CD8-positive, alpha-beta memory T cell (primary cell): ENCODE data around the gene DGKD. TPM values are rescaled to one million over a fixed set of nuclear protein-coding genes. Genes with fewer than 3 reads are reported as not detected.

Experiments used
- CTCF ChIA-PET: fragments of 350-600 bp; sonication (Branson Sonifier 250); formaldehyde crosslinking; loops from one replicate; lab custom pipeline; 2021; ENCODE audit warnings: antibody characterized with exemption; lab: Charles Lee
- POLR2A ChIA-PET: fragments of 350-600 bp; sonication (Branson Sonifier 250); formaldehyde crosslinking; loops from one replicate; lab custom pipeline; 2021; ENCODE audit warnings: antibody characterized with exemption; lab: Charles Lee
- DNase-seq, 5 donors: peaks; one replicate each; pipeline versions ENCODE4 v3.0.0 to v3.0.0-alpha.2; 2020 to 2022; ENCODE audit warnings: mixed read lengths in 1 of 5
- H3K27ac ChIP-seq: one replicate; pipeline ENCODE4 v1.7.0; 2013; ENCODE audit warnings: low read depth, mild to moderate bottlenecking, low read length, moderate library complexity
- H3K27me3 ChIP-seq: 2 replicates; pipeline ENCODE4 v1.7.0; 2013; ENCODE audit warnings: low read length, mild to moderate bottlenecking; ENCODE audit not compliant: insufficient read depth, poor library complexity, severe bottlenecking
- H3K36me3 ChIP-seq: 2 replicates; pipeline ENCODE4 v1.7.0; 2013; ENCODE audit warnings: mild to moderate bottlenecking, low read length, moderate library complexity; ENCODE audit not compliant: insufficient read depth
- H3K4me1 ChIP-seq: 2 replicates; pipeline ENCODE4 v1.7.0; 2013; ENCODE audit warnings: mild to moderate bottlenecking, low read length, moderate library complexity; ENCODE audit not compliant: insufficient read depth
- H3K4me3 ChIP-seq: 2 replicates; pipeline ENCODE4 v1.7.0; 2013; ENCODE audit warnings: mild to moderate bottlenecking, low read length
- H3K9me3 ChIP-seq: 2 replicates; pipeline ENCODE4 v1.7.0; 2013; ENCODE audit warnings: mild to moderate bottlenecking, low read length
- H3K27ac Mint-ChIP-seq, 8 donors: one replicate each; pipeline ENCODE4 v1.8.0; 2020 to 2021; ENCODE audit warnings: mixed read lengths in 8 of 8, mild to moderate bottlenecking in 6 of 8, inconsistent platforms in 3 of 8, moderate library complexity in 3 of 8
- H3K27me3 Mint-ChIP-seq, 2 donors: one replicate each; pipeline ENCODE4 v1.8.0; 2020 to 2021; ENCODE audit warnings: mixed read lengths in 2 of 2, mild to moderate bottlenecking in 1 of 2, moderate library complexity in 1 of 2
- H3K36me3 Mint-ChIP-seq, 3 donors: one replicate each; pipeline ENCODE4 v1.8.0; 2020 to 2021; ENCODE audit warnings: mixed read lengths in 3 of 3, inconsistent platforms in 1 of 3, mild to moderate bottlenecking in 1 of 3
- H3K4me1 Mint-ChIP-seq, 3 donors: one replicate each; pipeline ENCODE4 v1.8.0; 2020 to 2021; ENCODE audit warnings: mixed read lengths in 3 of 3, inconsistent platforms in 1 of 3, mild to moderate bottlenecking in 1 of 3
- H3K4me3 Mint-ChIP-seq, 7 donors: one replicate each; pipeline ENCODE4 v1.8.0; 2020 to 2021; ENCODE audit warnings: mixed read lengths in 7 of 7, mild to moderate bottlenecking in 6 of 7, moderate library complexity in 4 of 7, inconsistent platforms in 2 of 7
- H3K9me3 Mint-ChIP-seq, 5 donors: one replicate each; pipeline ENCODE4 v1.8.0; 2020 to 2022; ENCODE audit warnings: mixed read lengths in 5 of 5, mild to moderate bottlenecking in 3 of 5, moderate library complexity in 2 of 5, inconsistent platforms in 1 of 5
- polyA plus RNA-seq: library from polyadenylated mRNA; unstranded; fragments of 300-500 nt; fragmentation: Illumina TruSeq; gene quantifications from one replicate; pipeline ENCODE4 v1.2.3, GENCODE V29; 2021
- total RNA-seq, 2 experiments: library from RNA; stranded (reverse); gene quantifications; one replicate each; pipeline ENCODE4 v1.2.3, GENCODE V29; 2021

Gene DGKD
- total and polyA plus RNA-seq, 3 experiments from 2014 or later: 32.6 to 61.9 (median 54.2) TPM

DNA sequence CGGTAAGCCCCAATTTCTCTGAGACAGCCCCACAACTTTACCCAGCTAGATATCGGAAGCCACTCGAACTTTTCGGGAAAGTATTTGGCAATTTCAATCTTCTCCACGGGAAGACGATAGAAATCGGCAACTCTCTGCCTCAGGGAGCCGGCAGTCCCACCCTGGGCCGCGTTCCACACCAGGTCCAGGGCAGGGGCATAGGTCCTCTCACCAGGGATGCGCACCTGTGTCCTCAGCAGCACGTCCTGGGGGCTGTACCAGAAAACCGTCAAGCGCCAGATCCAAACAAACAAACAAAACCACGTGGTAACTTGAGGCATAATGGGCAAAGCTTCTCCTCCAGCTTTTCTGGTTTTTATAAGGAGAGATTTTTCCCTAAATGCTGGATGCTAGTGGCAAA is 131.4 kb downstream of the DGKD start:
- Histone ChIP-seq H3K36me3 (peaks cover 8% of the 10 kb centered on the region), H3K4me1 (no peaks in the 10 kb centered on the region), H3K4me3 (no peak overlapping the region), H3K27me3 (no peaks in the 10 kb centered on the region), H3K9me3 (no peaks in the 10 kb centered on the region), H3K27ac (no peak overlapping the region)
- H3K4me3 Mint-ChIP-seq: no peak overlapping the region
- peaks cover 15 to 49% (median 18%) of the 10 kb centered on the region in 3 donors for H3K36me3 Mint-ChIP-seq
- H3K27me3 Mint-ChIP-seq: peaks cover 0 to 2% of the 10 kb centered on the region in 2 donors
- H3K4me1 Mint-ChIP-seq: no peaks in the 10 kb centered on the region
- DNase-seq: no peak
- no peak overlapping the region for H3K27ac Mint-ChIP-seq
- POLR2A ChIA-PET: no interaction called here
- CTCF ChIA-PET: no interaction called here
- no peaks in the 10 kb centered on the region for H3K9me3 Mint-ChIP-seq

DNA sequence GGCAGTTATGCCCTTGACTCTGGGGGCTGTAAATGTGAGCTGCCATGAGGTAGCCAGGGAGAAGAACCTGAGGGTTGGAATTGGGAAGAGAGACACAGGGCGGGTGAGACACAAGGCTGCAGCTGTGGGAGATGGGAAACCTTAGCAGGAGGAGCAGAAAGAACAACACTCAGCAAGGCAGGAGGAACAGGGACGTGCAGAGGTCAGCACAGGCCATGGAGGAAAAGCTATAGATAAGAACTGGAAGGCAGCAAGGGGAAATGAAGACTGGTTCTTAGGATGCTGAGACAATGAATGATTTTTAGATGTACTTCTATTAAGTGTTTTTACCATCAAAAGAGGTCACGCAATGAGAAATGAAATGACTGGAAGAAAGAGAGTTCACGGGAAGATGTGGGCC is 132.1 kb downstream of the DGKD start:
- Mint-ChIP-seq H3K27ac (peak overlapping the region in 3 of 8 donors; percentile 8 to 87 (median 55)), H3K4me3 (no peak overlapping the region), H3K9me3 (no peaks in the 10 kb centered on the region), H3K4me1 (no peaks in the 10 kb centered on the region), H3K36me3 (peaks cover 15 to 52% (median 17%) of the 10 kb centered on the region in 3 donors), H3K27me3 (peaks cover 0 to 2% of the 10 kb centered on the region in 2 donors)
- DNase-seq: no peak
- no peaks in the 10 kb centered on the region for H3K4me1 ChIP-seq
- ChIA-PET POLR2A (no interaction called here), CTCF (no interaction called here)
- no peak overlapping the region for H3K4me3 ChIP-seq
- no peak overlapping the region for H3K27ac ChIP-seq
- H3K9me3 ChIP-seq: no peaks in the 10 kb centered on the region
- no peaks in the 10 kb centered on the region for H3K27me3 ChIP-seq
- peaks cover 8% of the 10 kb centered on the region for H3K36me3 ChIP-seq

- Histone ChIP-seq H3K27ac (no peak overlapping the region), H3K27me3 (no peaks in the 10 kb centered on the region), H3K9me3 (no peaks in the 10 kb centered on the region), H3K4me3 (no peak overlapping the region), H3K4me1 (no peaks in the 10 kb centered on the region), H3K36me3 (peaks cover 8% of the 10 kb centered on the region)
- H3K9me3 Mint-ChIP-seq: no peaks in the 10 kb centered on the region
- H3K27ac Mint-ChIP-seq: peak overlapping the region in 2 of 8 donors; percentile 8 to 55
- H3K4me3 Mint-ChIP-seq: no peak overlapping the region
- H3K4me1 Mint-ChIP-seq: no peaks in the 10 kb centered on the region
- ChIA-PET CTCF (no interaction called here), POLR2A (no interaction called here)
- peaks cover 16 to 56% (median 19%) of the 10 kb centered on the region in 3 donors for H3K36me3 Mint-ChIP-seq
- H3K27me3 Mint-ChIP-seq: peaks cover 0 to 2% of the 10 kb centered on the region in 2 donors
- no peak for DNase-seq
Observed at GRCh38 chr2:233486778-233487552, 132.7 kb downstream of the DGKD start.

DNA sequence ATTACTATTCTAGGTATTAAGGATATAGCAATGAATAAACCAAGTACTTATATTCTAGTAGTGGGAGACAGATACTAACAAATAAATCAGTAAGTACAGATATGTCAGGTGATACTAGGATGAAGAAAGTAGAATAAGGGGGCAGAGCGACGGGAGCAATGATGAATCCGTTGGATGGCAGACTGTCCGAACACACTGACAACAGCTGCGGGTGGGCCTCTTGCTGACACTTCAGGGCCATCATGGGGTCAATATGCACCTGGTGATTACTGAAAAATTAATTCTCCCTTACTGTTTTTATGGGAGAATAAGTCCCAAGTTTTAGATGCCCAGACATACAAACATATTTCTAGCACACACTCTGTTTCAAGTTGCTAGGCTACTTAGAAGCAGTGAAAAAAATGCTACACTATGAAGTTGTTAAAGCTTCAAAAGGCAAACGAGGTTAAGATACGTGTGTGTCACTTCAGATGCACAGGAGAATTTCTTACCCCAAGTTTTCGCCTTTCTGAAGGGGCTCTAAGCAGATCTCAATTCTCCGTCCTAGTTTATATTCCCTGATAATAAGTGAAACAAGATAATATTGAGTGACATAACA is 133.6 kb downstream of the DGKD start:
- Mint-ChIP-seq H3K36me3 (peaks cover 15 to 62% (median 19%) of the 10 kb centered on the region in 3 donors), H3K9me3 (no peaks in the 10 kb centered on the region), H3K4me3 (no peak overlapping the region), H3K4me1 (no peaks in the 10 kb centered on the region), H3K27ac (peak overlapping the region in 2 of 8 donors; percentile 24 to 42), H3K27me3 (peaks cover 0 to 2% of the 10 kb centered on the region in 2 donors)
- Histone ChIP-seq H3K27ac (no peak overlapping the region), H3K4me3 (no peak overlapping the region), H3K27me3 (no peaks in the 10 kb centered on the region), H3K36me3 (peaks cover 8% of the 10 kb centered on the region), H3K9me3 (no peaks in the 10 kb centered on the region), H3K4me1 (no peaks in the 10 kb centered on the region)
- DNase-seq: no peak
- CTCF ChIA-PET: no interaction called here
- POLR2A ChIA-PET: no interaction called here

DNA sequence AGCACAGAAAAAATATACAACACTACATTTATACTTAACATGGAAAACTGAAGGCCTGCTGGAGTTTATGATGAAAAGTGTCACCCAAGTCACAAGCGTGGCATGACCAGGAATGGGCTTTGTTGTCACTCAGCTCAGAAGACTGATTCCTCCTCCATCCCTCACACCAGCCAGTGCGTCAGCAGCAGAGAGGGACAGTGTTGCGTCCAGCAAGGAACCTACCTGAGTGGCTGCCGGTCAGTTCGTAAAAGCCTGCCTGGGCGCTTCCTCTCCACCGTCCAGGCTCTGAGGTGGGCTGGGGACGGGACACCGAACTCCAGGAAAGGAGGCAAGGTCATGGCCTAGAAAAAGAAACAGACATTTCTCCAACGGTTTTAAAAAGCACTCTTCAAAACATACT is 134.8 kb downstream of the DGKD start:
- no peaks in the 10 kb centered on the region for H3K9me3 Mint-ChIP-seq
- no peak overlapping the region for H3K4me3 Mint-ChIP-seq
- H3K4me3 ChIP-seq: no peak overlapping the region
- peaks cover 8% of the 10 kb centered on the region for H3K36me3 ChIP-seq
- H3K4me1 ChIP-seq: no peaks in the 10 kb centered on the region
- ChIA-PET POLR2A (no interaction called here), CTCF (no interaction called here)
- no peaks in the 10 kb centered on the region for H3K27me3 ChIP-seq
- H3K27ac ChIP-seq: no peak overlapping the region
- peaks cover 15 to 59% (median 19%) of the 10 kb centered on the region in 3 donors for H3K36me3 Mint-ChIP-seq
- H3K27ac Mint-ChIP-seq: peak overlapping the region in 1 of 8 donors; percentile 38
- no peaks in the 10 kb centered on the region for H3K4me1 Mint-ChIP-seq
- no peak for DNase-seq
- H3K27me3 Mint-ChIP-seq: peaks cover 0 to 2% of the 10 kb centered on the region in 2 donors
- H3K9me3 ChIP-seq: no peaks in the 10 kb centered on the region

GRCh38 chr2:233489666-233490065 is 135.4 kb downstream of the DGKD start:
- Histone ChIP-seq H3K4me3 (no peak overlapping the region), H3K4me1 (no peaks in the 10 kb centered on the region), H3K36me3 (peaks cover 8% of the 10 kb centered on the region), H3K27me3 (no peaks in the 10 kb centered on the region), H3K9me3 (no peaks in the 10 kb centered on the region), H3K27ac (no peak overlapping the region)
- Mint-ChIP-seq H3K27ac (peak overlapping the region in 1 of 8 donors; percentile 38), H3K27me3 (peaks cover 0 to 2% of the 10 kb centered on the region in 2 donors), H3K4me1 (no peaks in the 10 kb centered on the region), H3K9me3 (no peaks in the 10 kb centered on the region), H3K36me3 (peaks cover 15 to 57% (median 19%) of the 10 kb centered on the region in 3 donors), H3K4me3 (no peak overlapping the region)
- ChIA-PET CTCF (no interaction called here), POLR2A (no interaction called here)
- DNase-seq: no peak

DNA sequence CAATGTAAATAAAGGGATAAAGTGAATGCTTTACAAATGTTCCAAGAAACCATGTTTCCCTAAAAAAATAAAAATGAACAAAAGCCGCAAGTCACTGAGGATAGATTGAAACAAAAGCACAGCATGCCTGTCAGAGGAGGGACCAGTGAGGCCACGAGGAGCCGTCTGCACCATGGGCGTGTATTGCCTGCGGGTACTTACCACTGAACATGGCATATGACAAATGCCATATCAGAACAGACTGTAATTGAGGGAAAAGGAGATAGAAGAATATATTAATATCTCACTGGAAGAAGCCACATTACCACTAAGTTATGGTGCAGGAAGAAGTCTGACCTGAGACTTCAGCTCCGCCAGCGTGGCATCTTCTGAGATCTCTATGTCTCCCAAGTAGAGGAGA is 136.5 kb downstream of the DGKD start:
- H3K4me3 Mint-ChIP-seq: no peak overlapping the region
- Histone ChIP-seq H3K9me3 (no peaks in the 10 kb centered on the region), H3K4me3 (no peak overlapping the region), H3K27me3 (no peaks in the 10 kb centered on the region), H3K36me3 (no peaks in the 10 kb centered on the region), H3K27ac (no peak overlapping the region), H3K4me1 (no peaks in the 10 kb centered on the region)
- H3K27ac Mint-ChIP-seq: no peak overlapping the region
- CTCF ChIA-PET: no interaction called here
- DNase-seq: no peak
- peaks cover 14 to 50% (median 22%) of the 10 kb centered on the region in 3 donors for H3K36me3 Mint-ChIP-seq
- peaks cover 0 to 2% of the 10 kb centered on the region in 2 donors for H3K27me3 Mint-ChIP-seq
- H3K9me3 Mint-ChIP-seq: no peaks in the 10 kb centered on the region
- POLR2A ChIA-PET: no interaction called here
- no peaks in the 10 kb centered on the region for H3K4me1 Mint-ChIP-seq

DNA sequence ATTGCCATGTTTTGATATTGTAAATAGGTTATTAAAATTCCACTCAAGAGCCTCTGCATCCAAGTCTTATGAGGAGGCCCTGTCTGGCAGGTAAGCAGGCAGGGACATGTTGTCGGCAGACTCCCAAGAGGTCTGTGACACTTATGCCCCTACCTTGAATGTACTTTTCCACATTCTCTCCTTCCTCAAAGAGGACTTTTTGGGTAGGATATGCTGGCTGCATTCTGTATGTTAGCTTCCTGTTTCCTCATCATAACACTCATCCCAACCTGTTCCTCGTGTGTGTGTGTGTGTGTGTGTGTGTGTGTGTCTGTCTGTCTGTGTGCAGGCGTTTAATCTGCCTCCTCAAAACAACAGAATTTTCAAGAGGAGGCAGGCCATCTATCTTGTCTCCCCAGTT is 137.0 kb downstream of the DGKD start:
- no peak for DNase-seq
- H3K27ac Mint-ChIP-seq: no peak overlapping the region
- POLR2A ChIA-PET: no interaction called here
- H3K9me3 ChIP-seq: no peaks in the 10 kb centered on the region
- CTCF ChIA-PET: no interaction called here
- H3K9me3 Mint-ChIP-seq: no peaks in the 10 kb centered on the region
- H3K4me3 Mint-ChIP-seq: no peak overlapping the region
- H3K4me1 ChIP-seq: no peaks in the 10 kb centered on the region
- H3K27ac ChIP-seq: no peak overlapping the region
- no peaks in the 10 kb centered on the region for H3K36me3 ChIP-seq
- H3K4me1 Mint-ChIP-seq: no peaks in the 10 kb centered on the region
- no peak overlapping the region for H3K4me3 ChIP-seq
- peaks cover 0 to 2% of the 10 kb centered on the region in 2 donors for H3K27me3 Mint-ChIP-seq
- peaks cover 15 to 51% (median 24%) of the 10 kb centered on the region in 3 donors for H3K36me3 Mint-ChIP-seq
- no peaks in the 10 kb centered on the region for H3K27me3 ChIP-seq
